K562 (cell line): Measurements from ENCODE around the gene ATP7B. TPM values are rescaled to one million over a fixed set of nuclear protein-coding genes. Genes with fewer than 3 reads are reported as not detected.

Experiments
- ATAC-seq: fragments of 200-7000 bp; cut with Tn5 transposase; 3 replicates; pipeline ENCODE4 v1.9.1; 2020; ENCODE audit warnings: moderate library complexity
- BruUV-seq: library from RNA; stranded (reverse); fragments of 400-500 nt; replicated peaks from 2 replicates; lab custom pipeline; 2021; lab: Mats Ljungman, UMichigan
- CTCF ChIA-PET: fragments of 300-600 bp; formaldehyde crosslinking; extraction: SDS; loops from one replicate; lab custom pipeline; 2021; ENCODE audit warnings: low intra/inter-chr PET ratio; lab: Yijun Ruan, JAX
- POLR2A ChIA-PET: fragments of 300-600, 350-650 bp; sonication (Branson Sonifier 250); formaldehyde crosslinking; extraction: SDS; loops from one replicate; lab custom pipeline; 2021; ENCODE audit warnings: antibody characterized with exemption, inconsistent platforms; lab: Yijun Ruan, JAX
- DNase-seq, 4 experiments: peaks; one replicate each; pipeline versions ENCODE4 v3.0.0 to v3.0.0-alpha.2; 2011 to 2018; ENCODE audit warnings: low spot score in 3 of 4, mixed read lengths in 3 of 4; ENCODE audit errors: extremely low read depth in 1 of 4
- FAIRE-seq: peaks from 2 replicates; lab custom pipeline; 2011; peaks lifted over from hg19 to GRCh38; lab: Jason Lieb, UNC
- H2AFZ ChIP-seq: 2 replicates; pipeline ENCODE4 v1.6.0; 2011; ENCODE audit warnings: low read depth, low read length, control low read depth, inconsistent platforms
- H3K27ac ChIP-seq: fragments of 200-600 bp; 3 replicates; pipeline ENCODE4 v1.8.0; 2011; ENCODE audit warnings: low read depth, mild to moderate bottlenecking, control low read depth, inconsistent platforms, low read length, moderate library complexity, mixed read lengths; ENCODE audit errors: extremely low read depth
- H3K27me3 ChIP-seq, 2 experiments: fragments of 300-600 bp in 1 of 2; 2 replicates in 1 of 2; 3 replicates in 1 of 2; pipeline versions ENCODE4 v1.6.0 to v1.8.0; 2011; ENCODE audit warnings: inconsistent platforms in 2 of 2, low read length in 2 of 2, mild to moderate bottlenecking in 1 of 2, mixed read lengths in 1 of 2, moderate library complexity in 1 of 2; ENCODE audit not compliant: control insufficient read depth in 2 of 2, insufficient read depth in 2 of 2
- H3K36me3 ChIP-seq: fragments of 300-600 bp; 3 replicates; pipeline ENCODE4 v1.8.0; 2011; ENCODE audit warnings: mild to moderate bottlenecking, low read length, inconsistent platforms; ENCODE audit not compliant: control insufficient read depth, insufficient read depth
- H3K4me1 ChIP-seq, 2 experiments: fragments of 200-600 bp in 1 of 2; replicated peaks in 1 of 2; 2 replicates in 1 of 2; 3 replicates in 1 of 2; pipeline versions ENCODE4 v1.5.1 to v1.8.0; 2011; ENCODE audit warnings: inconsistent platforms in 2 of 2, low read length in 2 of 2, mild to moderate bottlenecking in 1 of 2, mixed read lengths in 1 of 2, moderate library complexity in 1 of 2; ENCODE audit not compliant: control insufficient read depth in 2 of 2, insufficient read depth in 2 of 2
- H3K4me2 ChIP-seq: 2 replicates; pipeline ENCODE4 v1.6.1; 2011; ENCODE audit warnings: low read length, control low read depth, inconsistent platforms, mixed read lengths; ENCODE audit not compliant: insufficient read depth
- H3K4me3 ChIP-seq: fragments of 200-600 bp; sonication (generic), shearing (Covaris generic); 2 replicates; pipeline ENCODE4 v1.5.1; 2016; ENCODE audit warnings: control low read depth, inconsistent platforms
- H3K79me2 ChIP-seq: fragments of 200-600 bp; 3 replicates; pipeline ENCODE4 v1.8.0; 2011; ENCODE audit warnings: low read length, inconsistent platforms; ENCODE audit not compliant: control insufficient read depth, insufficient read depth
- H3K9ac ChIP-seq, 2 experiments: 2 replicates each; pipeline versions ENCODE4 v1.6.0 to v1.6.1; 2011; ENCODE audit warnings: low read depth in 2 of 2, low read length in 2 of 2, control low read depth in 1 of 2, inconsistent platforms in 1 of 2, mild to moderate bottlenecking in 1 of 2, mixed read lengths in 1 of 2; ENCODE audit not compliant: insufficient read depth in 1 of 2
- H3K9me1 ChIP-seq: one replicate; pipeline ENCODE4 v1.6.0; 2011; ENCODE audit warnings: inconsistent platforms, mild to moderate bottlenecking, low read length, moderate library complexity; ENCODE audit not compliant: control insufficient read depth, insufficient read depth
- H3K9me3 ChIP-seq: replicated peaks from 2 replicates; pipeline ENCODE4 v1.5.1; 2011; ENCODE audit warnings: low read depth, low read length, inconsistent platforms; ENCODE audit not compliant: control insufficient read depth, insufficient read depth
- H4K20me1 ChIP-seq: replicated peaks from 2 replicates; pipeline ENCODE4 v1.6.1; 2011; ENCODE audit warnings: low read length, inconsistent platforms, mixed read lengths; ENCODE audit not compliant: control insufficient read depth, insufficient read depth
- FOXM1 ChIP-seq, 2 experiments: fragments of 450-650 bp in 1 of 2; sonication (generic) in 1 of 2; formaldehyde crosslinking in 1 of 2; IDR thresholded peaks; 2 replicates each; pipeline versions ENCODE4 v1.6.1 to v1.9.0; 2017 to 2022; ENCODE audit warnings: low read depth in 2 of 2, mild to moderate bottlenecking in 2 of 2, missing genetic modification reagents in 1 of 2, moderate library complexity in 1 of 2
- ILK ChIP-seq: fragments of 450-650 bp; IDR thresholded peaks from 2 replicates; pipeline ENCODE4 v1.6.1; 2016; ENCODE audit warnings: missing genetic modification characterization, low read depth, mild to moderate bottlenecking, missing compliant biosample characterization, moderate library complexity, borderline replicate concordance
- PHF21A ChIP-seq: fragments of 450-650 bp; IDR thresholded peaks from 2 replicates; pipeline ENCODE4 v1.6.1; 2017; ENCODE audit warnings: low read depth, borderline replicate concordance
- SMARCA5 ChIP-seq: fragments of 450-650 bp; IDR thresholded peaks from 2 replicates; pipeline ENCODE4 v1.6.1; 2016
- SRF ChIP-seq, 2 experiments: fragments of 250-450, 450-650 bp in 1 of 2; sonication (Bioruptor Pico) in 1 of 2; sonication (generic) in 1 of 2; formaldehyde crosslinking; IDR thresholded peaks; 2 replicates each; pipeline versions ENCODE4 v1.5.0 to v1.5.1; 2020 to 2022; ENCODE audit warnings: mild to moderate bottlenecking in 1 of 2, missing genetic modification reagents in 1 of 2
- TAF9B ChIP-seq: fragments of 450-650 bp; IDR thresholded peaks from 2 replicates; pipeline ENCODE4 v1.6.1; 2018; ENCODE audit warnings: mild to moderate bottlenecking; ENCODE audit not compliant: partially characterized antibody
- XRCC4 ChIP-seq: IDR thresholded peaks from one replicate; pipeline ENCODE4 v1.6.1; 2011; ENCODE audit not compliant: insufficient read depth, insufficient read length; ENCODE audit errors: extremely low read depth
- ZNF197 ChIP-seq: fragments of 200-800 bp; sonication (Bioruptor generic); IDR thresholded peaks from 2 replicates; pipeline ENCODE4 v1.6.1; 2016; ENCODE audit warnings: low read depth, missing genetic modification characterization, missing compliant biosample characterization
- WGBS: fragments of 100-300 bp; shearing (Covaris generic); methylation state at CpG from one replicate; pipeline ENCODE4 v1.1.6; 2016; ENCODE audit warnings: low coverage, mixed read lengths; ENCODE audit not compliant: insufficient coverage; ENCODE audit errors: missing lambda C conversion rate; 5-methylcytosine and 5-hydroxymethylcytosine counted together
- in situ Hi-C: fragments of 300-500 bp; cut with MboI; formaldehyde crosslinking; loops from 4 replicates; pipeline ENCODE4 v1.15.0; 2018; ENCODE audit warnings: inconsistent platforms, mixed read lengths
- intact Hi-C: fragments of 100-400 bp; cut with micrococcal nuclease; formaldehyde crosslinking; loops from 2 replicates; pipeline ENCODE4 v1.14.2; 2022
- polyA plus RNA-seq, 8 experiments: library from polyadenylated mRNA; depleted of rRNA in 4 of 8; stranded (reverse) in 5 of 8; unstranded in 3 of 8; fragments of >200 nt; fragmentation: Nextera tagmentation in 2 of 8; fragmentation: Illumina TruSeq in 1 of 8; extraction: Ambion mirVana in 2 of 8; extraction: Trizol in 1 of 8; gene quantifications; 2 replicates each; pipeline versions ENCODE4 v1.2.1 to v1.2.3, GENCODE V29; 2011 to 2014; ENCODE audit warnings: inconsistent platforms in 1 of 8, missing spikeins in 1 of 8
- total RNA-seq, 7 experiments: library from RNA; depleted of rRNA in 6 of 7; stranded (reverse); fragments of >200 nt in 6 of 7; fragmentation: Illumina TruSeq in 2 of 7; extraction: Trizol in 2 of 7; gene quantifications; 2 replicates each; pipeline versions ENCODE4 v1.2.1 to v1.2.3, GENCODE V29; 2011 to 2021; ENCODE audit warnings: low replicate concordance in 1 of 7
- TF ChIP-seq, protein P1 (sequence below): sonication (generic); formaldehyde crosslinking; IDR thresholded peaks from 2 replicates; pipeline ENCODE4 v1.8.0; 2023; ENCODE audit warnings: missing genetic modification reagents, mild to moderate bottlenecking, borderline replicate concordance

Gene ATP7B
- total and polyA plus RNA-seq, 9 of the 15 experiments (the other 6 are each of a cell fraction or from before 2014, with no cell fraction given), result 1.1 to 20.4 (median 8.5) TPM

DNA sequence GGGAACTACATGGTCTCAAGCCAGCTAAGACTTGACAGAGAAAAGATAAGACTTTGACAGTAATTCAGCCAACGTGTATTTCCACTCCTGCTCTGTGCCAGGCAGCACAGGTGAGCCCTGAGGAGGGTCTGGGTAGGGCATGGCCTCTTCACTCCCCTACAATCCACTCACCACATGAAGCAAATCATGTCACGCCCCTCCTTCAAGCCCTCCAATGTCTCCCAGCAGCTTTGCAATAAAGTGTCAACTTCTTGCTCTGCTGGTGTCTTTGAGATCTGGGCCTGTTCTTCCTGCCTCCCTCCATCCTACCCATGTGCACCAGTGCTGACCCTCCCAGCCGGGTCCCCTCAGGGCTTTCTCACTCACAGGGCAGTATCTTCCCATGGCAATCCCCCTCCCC, 91.0 kb downstream of the ATP7B start:
- H3K4me1 ChIP-seq, result peaks cover 52 to 53% of the 10 kb centered on the region in 2 experiments
- in situ Hi-C loops, result no loop called here
- H2AFZ ChIP-seq, result no peak overlapping the region
- H3K9ac ChIP-seq, result 0 out of 4 replicates have a peak overlapping the region, but pooled peaks of 1 of the 2 experiments have one; percentile 6
- DNase-seq (no peak), ATAC-seq (no peak), FAIRE-seq (no peak)
- POLR2A ChIA-PET, result interaction anchor here (0.7 kb wide), 1 partner anchor 222 kb away, joined by 3 read pairs; no protein-coding TSS in a partner anchor
- H3K27ac ChIP-seq, result no peak overlapping the region; the same call in 1 of the 3 replicates
- peaks cover 3% of the 10 kb centered on the region for H3K9me1 ChIP-seq
- TF ChIP-seq ZNF197 (CRISPR knock-in tag) (0 out of 2 replicates have a peak, but pooled peaks have one; percentile 38), SMARCA5 (no peak)
- no peak overlapping the region for H3K4me2 ChIP-seq
- H3K9me3 ChIP-seq, result no peaks in the 10 kb centered on the region; the same call in 1 of the 2 replicates
- no peaks in the 10 kb centered on the region for H4K20me1 ChIP-seq
- H3K79me2 ChIP-seq, result no peaks in the 10 kb centered on the region
- no TSS peak for BruUV-seq
- peaks cover 2% of the 10 kb centered on the region; the same call in 1 of the 3 replicates for H3K36me3 ChIP-seq
- no peaks in the 10 kb centered on the region for H3K27me3 ChIP-seq
- H3K4me3 ChIP-seq, result no peak overlapping the region
- CTCF ChIA-PET, result no interaction called here
- intact Hi-C loops, result no loop called here
- 38% methylated on average over 3 of the region's 3 CpGs for WGBS

DNA sequence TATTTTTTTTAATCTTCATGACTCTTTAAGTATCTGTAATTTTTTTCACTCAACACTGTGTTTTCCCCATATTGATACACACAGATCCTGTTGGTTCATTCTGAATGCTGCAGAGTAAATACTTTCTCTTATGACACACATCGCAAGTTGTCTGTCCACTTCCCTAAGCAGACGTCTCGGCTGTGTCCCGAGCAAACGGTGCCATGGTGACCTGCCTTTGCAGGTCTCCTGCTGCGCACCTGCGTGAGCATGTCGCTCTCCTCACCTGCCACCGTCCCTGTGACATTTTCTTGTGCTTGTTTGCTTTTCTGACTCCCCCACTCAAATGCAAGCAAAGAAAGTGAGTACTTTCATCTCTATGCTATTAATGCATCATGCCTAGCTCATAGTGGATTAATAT, 91.7 kb downstream of the ATP7B start:
- ATAC-seq (no peak), DNase-seq (no peak), FAIRE-seq (no peak)
- no peaks in the 10 kb centered on the region for H3K9me3 ChIP-seq
- H3K9me1 ChIP-seq, result peaks cover 3% of the 10 kb centered on the region
- H3K36me3 ChIP-seq, result peaks cover 2% of the 10 kb centered on the region; the same call in 1 of the 3 replicates
- CTCF ChIA-PET, result interaction anchor here (0.5 kb wide), 1 partner anchor 531 kb away, joined by 3 read pairs; no protein-coding TSS in a partner anchor
- H3K27me3 ChIP-seq, result no peaks in the 10 kb centered on the region
- intact Hi-C loops, result no loop called here
- H3K4me1 ChIP-seq, result peaks cover 46 to 48% of the 10 kb centered on the region in 2 experiments
- BruUV-seq, result no TSS peak
- no peaks in the 10 kb centered on the region for H4K20me1 ChIP-seq
- no peak overlapping the region for H2AFZ ChIP-seq
- no peak overlapping the region for H3K4me2 ChIP-seq
- H3K27ac ChIP-seq, result no peak overlapping the region
- 77% methylated on average over 6 of the region's 9 CpGs for WGBS
- POLR2A ChIA-PET, result interaction anchor here (0.7 kb wide), 1 partner anchor 222 kb away, joined by 3 read pairs; no protein-coding TSS in a partner anchor
- in situ Hi-C loops, result no loop called here
- no peak overlapping the region for H3K4me3 ChIP-seq
- H3K9ac ChIP-seq, result no peak overlapping the region
- H3K79me2 ChIP-seq, result no peaks in the 10 kb centered on the region
- TF ChIP-seq PHF21A, result no peak
- TF ChIP-seq XRCC4, result no peak
- TF ChIP-seq, protein P1, sequence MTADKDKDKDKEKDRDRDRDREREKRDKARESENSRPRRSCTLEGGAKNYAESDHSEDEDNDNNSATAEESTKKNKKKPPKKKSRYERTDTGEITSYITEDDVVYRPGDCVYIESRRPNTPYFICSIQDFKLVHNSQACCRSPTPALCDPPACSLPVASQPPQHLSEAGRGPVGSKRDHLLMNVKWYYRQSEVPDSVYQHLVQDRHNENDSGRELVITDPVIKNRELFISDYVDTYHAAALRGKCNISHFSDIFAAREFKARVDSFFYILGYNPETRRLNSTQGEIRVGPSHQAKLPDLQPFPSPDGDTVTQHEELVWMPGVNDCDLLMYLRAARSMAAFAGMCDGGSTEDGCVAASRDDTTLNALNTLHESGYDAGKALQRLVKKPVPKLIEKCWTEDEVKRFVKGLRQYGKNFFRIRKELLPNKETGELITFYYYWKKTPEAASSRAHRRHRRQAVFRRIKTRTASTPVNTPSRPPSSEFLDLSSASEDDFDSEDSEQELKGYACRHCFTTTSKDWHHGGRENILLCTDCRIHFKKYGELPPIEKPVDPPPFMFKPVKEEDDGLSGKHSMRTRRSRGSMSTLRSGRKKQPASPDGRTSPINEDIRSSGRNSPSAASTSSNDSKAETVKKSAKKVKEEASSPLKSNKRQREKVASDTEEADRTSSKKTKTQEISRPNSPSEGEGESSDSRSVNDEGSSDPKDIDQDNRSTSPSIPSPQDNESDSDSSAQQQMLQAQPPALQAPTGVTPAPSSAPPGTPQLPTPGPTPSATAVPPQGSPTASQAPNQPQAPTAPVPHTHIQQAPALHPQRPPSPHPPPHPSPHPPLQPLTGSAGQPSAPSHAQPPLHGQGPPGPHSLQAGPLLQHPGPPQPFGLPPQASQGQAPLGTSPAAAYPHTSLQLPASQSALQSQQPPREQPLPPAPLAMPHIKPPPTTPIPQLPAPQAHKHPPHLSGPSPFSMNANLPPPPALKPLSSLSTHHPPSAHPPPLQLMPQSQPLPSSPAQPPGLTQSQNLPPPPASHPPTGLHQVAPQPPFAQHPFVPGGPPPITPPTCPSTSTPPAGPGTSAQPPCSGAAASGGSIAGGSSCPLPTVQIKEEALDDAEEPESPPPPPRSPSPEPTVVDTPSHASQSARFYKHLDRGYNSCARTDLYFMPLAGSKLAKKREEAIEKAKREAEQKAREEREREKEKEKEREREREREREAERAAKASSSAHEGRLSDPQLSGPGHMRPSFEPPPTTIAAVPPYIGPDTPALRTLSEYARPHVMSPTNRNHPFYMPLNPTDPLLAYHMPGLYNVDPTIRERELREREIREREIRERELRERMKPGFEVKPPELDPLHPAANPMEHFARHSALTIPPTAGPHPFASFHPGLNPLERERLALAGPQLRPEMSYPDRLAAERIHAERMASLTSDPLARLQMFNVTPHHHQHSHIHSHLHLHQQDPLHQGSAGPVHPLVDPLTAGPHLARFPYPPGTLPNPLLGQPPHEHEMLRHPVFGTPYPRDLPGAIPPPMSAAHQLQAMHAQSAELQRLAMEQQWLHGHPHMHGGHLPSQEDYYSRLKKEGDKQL (CRISPR knock-in tag), result no peak
- no peak for TF ChIP-seq SRF (CRISPR knock-in tag; IDR thresholded peaks at IDR 0.05)
- no peak for TF ChIP-seq FOXM1 (IDR thresholded peaks at IDR 0.05; ENCODE audit: low read depth)
- no peak for TF ChIP-seq FOXM1 (CRISPR knock-in tag; IDR thresholded peaks at IDR 0.05; ENCODE audit: low read depth)
- TF ChIP-seq TAF9B, result no peak
- TF ChIP-seq ILK (tag), result no peak
